Measurements from ENCODE around the gene NR1D2.
A peak's percentile ranks its signal among the peaks of the same experiment; 100 is the strongest.
"Not testable (repeated sequence)": the region's sequence is repeated elsewhere in the genome, so short reads cannot be mapped to it uniquely, and the experiment has no call there.

NR1D2 gene

DNA sequence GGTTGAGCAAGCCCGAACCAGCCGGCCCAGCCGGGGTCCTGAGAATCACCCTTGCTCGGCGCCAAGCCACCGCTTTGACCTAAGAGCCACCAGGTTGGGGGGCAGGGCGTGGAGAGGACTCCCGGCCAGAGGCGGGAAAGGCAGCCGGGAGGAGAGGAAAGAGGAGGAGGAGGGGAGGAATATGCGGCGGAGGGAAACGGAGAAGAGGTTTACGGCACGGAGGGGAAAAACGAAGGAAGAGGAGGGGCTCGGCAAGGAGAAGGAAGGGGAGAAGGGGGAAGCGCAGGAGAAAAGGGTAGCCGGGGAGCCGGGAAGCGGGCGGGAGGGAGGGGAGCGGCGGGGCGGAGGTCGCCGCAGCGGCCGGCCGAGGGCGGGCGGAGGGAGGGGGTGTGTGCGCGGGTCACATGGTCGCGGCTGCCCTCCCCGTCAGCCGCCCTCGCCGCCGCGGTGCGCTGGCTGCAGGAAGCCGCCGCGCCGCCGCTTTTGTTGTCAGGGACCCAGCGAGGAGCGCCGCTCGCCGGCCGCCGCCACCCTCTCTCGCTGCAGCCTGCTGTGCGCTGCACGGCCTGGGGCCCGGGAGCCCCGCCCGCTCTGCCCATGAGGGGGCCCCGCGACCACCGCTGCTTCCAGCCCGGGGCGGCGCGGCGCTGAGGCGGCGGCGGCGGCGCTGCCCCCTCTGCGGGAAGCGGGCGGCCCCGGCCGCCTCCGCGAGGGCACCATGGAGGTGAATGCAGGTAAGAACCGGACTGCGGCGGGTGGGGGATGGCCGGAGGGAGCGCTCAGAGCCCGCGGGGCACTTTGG lies at the start of gene NR1D2:
Gene NR1D2, plus strand, starts transcription at position 426 of the 802 bp plus-strand sequence. Its CDS starts 293 bp downstream, at position 719.
- peak; percentile 45 for DNase-seq

DNA sequence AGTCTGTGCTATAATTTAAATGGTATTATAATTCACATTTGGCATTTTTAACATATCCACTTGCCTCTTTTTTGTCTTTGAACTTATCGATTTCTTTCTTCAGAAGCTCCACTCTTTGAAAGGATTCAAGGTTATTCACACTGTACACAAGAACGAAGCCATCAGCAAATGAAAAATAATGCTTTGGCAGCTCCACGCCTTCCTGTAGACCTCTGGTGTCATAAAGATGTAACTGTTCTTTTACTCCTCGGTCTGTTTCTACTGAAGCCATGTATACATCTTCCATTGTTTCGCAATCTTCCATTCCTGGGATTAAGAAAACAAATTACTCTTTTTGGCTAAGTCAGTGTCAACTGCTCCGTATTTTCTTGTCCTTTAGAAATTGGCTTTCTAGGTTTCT lies 44.3 kb upstream of the NR1D2 start:
- DNase-seq = no peak

- no peak for DNase-seq
These were observed 40.5 kb upstream of the NR1D2 start for GRCh38 chr3:23904545-23904944.

DNA sequence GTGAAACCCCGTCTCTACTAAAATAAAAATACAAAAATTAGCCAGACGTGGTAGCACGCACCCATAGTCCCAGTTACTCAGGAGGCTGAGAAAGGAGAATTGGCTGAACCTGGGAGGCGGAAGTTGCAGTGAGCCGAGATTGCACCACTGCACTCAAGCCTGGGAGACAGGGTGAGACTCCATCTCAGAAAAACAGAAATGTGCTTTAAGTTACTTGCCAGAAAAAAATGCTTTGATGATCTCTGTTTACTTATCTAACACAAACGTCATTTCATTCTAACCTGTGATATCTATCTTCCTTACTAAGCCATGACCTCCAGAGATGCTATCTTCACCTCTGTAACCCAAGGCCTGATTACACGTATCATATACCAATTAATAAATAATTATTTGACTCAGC lies 35.7 kb upstream of the NR1D2 start:
- no peak for DNase-seq

DNA sequence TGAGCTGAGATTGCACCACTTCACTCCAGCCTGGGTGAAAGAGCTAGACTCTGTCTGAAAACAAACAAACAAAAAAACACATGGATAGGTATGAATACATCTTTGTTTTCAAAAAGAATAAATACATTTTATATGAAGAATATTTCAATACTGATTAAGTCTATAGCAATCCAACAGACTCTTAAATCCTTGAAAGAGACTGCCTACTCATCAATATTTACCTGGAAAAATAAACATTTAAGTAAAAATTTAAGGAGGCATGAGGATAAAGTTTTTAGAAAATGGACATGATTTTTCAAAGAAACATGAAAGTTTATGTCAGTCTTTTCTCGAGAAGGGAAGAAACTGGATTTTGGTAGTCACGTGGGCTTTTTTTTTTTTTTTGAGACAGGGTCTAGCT lies 33.7 kb upstream of the NR1D2 start:
- no peak for DNase-seq

DNA sequence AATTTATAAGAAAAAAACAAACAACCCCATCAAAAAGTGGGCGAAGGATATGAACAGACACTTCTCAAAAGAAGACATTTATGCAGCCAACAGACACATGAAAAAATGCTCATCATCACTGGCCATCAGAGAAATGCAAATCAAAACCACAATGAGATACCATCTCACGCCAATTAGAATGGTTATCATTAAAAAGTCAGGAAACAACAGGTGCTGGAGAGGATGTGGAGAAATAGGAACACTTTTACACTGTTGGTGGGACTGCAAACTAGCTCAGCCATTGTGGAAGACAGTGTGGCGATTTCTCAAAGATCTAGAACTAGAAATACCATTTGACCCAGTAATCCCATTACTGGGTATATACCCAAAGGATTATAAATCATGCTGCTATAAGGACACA lies 32.8 kb upstream of the NR1D2 start:
- not testable (repeated sequence) for DNase-seq

- no peak for DNase-seq
These were observed 31.9 kb upstream of the NR1D2 start for GRCh38 chr3:23913182-23913581.

DNA sequence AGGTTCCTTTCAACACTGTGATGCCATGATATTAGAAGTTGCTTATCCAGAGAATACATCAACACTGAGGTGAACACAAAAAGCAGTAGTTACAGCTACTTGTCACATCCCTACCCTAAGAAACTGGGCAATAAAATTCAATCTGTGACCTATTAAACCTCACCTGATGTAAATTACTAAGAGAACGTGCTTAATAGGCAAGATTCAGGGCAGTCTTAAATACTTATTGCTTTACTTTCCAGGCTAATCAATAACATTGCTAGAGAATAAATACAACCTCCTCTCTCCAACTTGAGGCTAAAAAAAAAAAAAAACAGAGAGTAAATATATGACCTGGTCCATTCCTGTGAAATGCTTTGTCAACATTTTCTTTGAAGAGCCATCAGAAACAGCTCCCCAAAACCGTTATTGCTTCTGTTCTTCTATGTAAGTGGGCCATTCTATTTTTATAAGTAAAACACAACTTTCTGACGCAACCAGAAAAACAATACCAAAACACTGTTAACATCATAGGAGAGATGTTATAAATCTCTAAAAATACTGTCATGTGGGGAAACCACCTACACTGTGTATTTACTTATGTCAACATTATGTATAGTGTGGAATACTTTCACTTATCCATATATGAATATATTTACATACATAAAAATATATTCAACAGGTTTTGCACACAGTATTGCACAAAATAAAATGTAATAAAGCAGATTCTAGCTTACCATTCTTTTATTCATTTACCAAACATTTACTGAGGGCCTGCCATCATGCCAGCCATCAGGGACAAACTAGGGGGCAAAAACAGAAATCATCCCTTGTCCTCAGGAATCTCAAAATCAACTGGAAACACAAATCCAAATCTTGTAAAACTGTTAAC lies 31.0 kb upstream of the NR1D2 start:
- no peak for DNase-seq

DNA sequence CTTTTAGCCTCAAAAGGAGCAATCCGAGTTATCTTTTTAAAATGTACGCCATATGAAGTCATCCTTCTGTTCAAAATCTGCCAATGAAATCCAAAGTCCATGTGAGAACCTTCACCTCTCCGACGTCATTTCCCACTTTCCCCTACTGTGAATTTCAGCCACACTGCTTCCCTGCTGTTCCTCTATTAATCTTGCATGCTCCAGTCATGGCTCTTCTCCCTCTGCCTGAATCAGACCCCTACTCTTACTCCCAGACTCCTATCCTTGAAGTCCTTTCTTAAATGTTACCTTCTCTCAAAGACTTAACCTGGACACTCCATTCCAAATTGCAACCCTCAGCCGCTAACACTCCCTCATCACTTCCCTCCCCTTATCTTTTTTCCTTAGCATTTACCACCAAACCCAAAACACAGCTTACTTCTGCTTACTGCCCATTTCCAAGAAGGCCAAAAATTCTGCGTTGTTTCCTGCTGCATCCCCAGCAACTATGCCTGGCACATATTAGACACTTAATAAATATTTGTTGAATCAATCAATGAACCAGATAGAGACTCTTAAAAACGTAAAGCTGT lies 29.5 kb upstream of the NR1D2 start:
- DNase-seq = no peak

DNA sequence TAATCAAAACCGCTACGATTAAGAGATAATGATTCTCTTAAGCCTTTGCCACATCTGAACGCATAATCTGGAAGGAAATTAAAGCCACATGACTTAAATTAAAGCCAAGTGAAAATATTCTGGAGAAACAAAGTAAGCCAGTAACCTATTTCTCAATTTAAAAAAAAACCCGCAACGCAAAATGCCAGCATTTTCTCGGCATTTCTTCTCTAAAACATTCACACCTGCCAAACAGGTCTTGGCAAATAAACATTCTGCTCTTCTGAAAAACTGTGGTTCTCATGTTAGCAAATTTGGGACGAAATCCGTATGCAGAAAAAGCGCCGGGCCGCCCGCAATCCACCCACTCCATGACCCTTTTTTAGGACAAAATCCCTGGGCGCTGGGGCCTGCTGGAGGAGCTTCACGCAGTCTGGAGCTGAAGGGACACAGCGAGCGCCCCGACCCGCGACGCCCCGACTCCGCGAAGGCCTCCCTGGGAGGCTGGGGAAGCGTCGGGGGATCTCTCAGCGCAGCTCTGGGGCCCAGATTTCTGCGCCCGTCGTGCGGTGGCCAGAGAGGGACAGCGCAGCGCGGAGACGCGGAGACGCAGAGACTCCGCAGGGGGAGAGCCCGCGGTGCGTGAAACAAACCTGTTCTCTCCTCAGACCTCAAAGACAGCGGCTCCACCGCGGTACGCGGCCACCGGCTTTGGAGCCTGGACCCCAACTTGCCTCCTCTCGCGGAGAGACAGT lies 28.8 kb upstream of the NR1D2 start:
- DNase-seq = no peak

DNA sequence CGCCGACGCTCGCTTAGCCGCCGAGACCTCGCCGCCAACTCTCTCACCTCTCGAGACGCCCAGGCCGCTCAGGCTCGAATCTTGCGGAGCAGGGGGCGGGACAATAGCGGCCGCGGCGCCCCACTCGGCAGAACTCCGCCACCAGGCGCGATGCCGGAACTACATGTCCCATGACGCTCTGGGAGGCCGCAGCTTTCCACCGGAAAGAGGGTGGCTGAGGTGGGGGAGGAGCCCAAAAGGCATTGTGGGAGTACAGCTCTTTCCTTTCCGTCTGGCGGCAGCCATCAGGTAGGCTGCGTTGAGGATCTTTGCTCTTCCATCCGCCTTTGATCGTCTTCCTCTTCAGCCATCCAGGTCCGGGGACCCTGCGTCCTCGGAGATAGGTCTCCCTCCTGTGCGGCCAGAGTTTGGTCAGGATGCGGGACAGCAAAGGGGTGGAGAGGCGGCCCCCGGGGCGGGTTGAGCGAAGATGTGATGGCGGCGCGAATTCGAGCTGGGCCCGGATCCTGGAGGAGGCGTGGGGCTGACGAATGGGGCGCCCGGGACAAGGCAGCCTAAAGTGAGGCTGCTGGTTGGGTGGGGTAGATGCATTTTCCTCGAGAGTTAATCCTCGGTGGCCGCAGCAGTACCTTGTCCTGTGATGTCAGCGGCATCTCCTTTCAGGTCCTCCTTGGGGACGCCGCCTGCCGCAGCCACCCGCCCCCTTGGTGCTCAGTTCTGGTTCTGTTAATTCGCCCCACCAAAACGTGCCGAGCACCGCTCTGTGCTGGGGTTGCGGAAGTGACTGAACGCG lies 28.0 kb upstream of the NR1D2 start, which contains the start of the genes NKIRAS1 and RPL15:
Gene NKIRAS1, minus strand, starts transcription at position 105 of the 793 bp plus-strand sequence. CDS start 6,086 bp downstream, outside the sequence.
Gene RPL15, plus strand, starts transcription at position 247 of the 793 bp plus-strand sequence. CDS start 728 bp downstream, outside the sequence.
- peak; percentile 86 for DNase-seq

DNA sequence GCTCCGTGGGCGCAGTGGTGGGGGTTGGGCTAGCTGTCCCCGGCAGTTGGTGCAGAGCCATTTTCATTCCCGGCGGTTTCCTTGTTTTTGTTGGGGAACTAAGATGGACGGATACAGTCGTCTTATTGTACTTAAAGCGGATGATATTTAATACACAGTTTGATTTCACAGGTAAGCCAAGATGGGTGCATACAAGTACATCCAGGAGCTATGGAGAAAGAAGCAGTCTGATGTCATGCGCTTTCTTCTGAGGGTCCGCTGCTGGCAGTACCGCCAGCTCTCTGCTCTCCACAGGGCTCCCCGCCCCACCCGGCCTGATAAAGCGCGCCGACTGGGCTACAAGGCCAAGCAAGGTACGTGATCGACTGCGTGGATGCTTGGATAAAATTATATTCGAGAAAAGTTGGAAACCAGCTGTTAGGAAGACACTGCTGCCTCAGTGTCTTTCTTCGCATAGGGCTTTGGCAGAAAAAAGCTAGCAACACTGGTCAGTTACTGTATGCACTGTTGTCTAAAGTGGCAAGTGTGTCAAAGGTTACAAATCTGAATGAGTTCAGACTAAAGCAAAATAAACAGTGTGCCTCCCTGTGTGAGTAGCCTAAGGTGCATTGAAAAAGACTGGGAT lies 27.3 kb upstream of the NR1D2 start:
- DNase-seq = not testable (repeated sequence)

GRCh38 chr3:23918331-23918730 lies 26.8 kb upstream of the NR1D2 start:
- DNase-seq = not testable (repeated sequence)

- no peak for DNase-seq
These were observed 25.5 kb upstream of the NR1D2 start for GRCh38 chr3:23919628-23920027.

DNA sequence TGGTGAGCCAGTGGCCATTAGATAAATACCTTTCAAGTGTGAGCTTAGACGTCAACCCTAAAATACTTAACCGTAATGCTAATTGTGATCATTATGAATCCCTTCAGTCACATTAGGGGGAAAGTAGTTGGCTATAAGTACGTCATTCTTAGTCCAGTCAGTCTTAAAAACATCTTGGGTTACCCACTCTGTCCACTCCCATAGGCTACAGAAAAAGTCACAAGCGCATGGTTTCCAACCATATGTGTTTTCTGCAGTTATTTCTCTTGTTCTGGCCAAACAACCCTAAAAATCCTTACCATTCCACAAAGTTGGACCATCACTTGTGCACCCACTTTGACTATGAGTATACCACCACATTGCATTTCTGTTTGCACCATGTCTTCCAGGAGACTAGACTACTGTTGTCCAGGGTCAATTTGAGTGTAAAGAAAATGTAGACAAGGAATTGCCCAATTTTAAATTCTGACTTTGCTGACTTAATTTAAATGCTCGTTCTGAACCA lies 24.9 kb upstream of the NR1D2 start:
- DNase-seq = no peak

GRCh38 chr3:23921052-23921511 lies 24.0 kb upstream of the NR1D2 start:
- DNase-seq = no peak

DNA sequence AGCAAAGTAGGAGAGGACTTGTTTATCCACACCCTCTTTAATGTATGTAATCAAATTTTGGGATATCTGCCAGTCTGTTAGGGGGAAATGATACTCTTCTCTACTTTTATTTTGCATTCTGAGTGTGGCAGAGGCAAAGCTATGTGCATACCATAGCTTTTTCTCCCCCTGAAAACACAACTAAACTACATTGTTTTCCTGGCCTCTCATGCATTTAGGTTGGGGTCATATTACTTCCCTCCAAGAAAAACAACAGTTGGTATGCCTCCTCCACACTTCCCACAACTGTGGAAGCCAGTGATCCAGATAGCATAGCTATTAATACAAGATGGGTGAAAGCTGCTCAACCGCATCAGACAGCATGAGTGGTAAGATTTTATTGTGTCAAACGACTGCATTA lies 21.3 kb upstream of the NR1D2 start:
- no peak for DNase-seq

DNA sequence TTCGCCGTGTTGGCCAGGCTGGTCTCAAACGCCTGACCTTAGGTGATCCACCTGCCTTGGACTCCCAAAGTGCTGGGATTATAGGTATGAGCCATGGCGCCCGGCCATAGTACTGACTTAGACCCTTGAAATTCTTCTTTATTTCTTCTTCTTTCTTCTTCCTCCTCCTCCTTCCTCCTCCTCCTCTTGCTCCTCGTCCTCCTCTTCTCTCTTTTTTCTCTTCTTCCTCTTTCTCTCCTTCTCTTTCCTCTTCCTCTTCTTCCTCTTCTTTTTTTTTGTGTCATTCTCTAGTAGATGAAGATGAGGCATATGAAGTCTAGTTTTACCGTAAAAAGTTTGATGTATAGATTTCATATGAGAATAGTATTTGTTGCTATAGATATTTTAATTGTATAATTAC lies 18.8 kb upstream of the NR1D2 start:
- DNase-seq = no peak

- DNase-seq = no peak
These were observed 18.4 kb upstream of the NR1D2 start for GRCh38 chr3:23926736-23927135.

- DNase-seq = no peak
These were observed 16.6 kb upstream of the NR1D2 start for GRCh38 chr3:23928524-23928923.

GRCh38 chr3:23931597-23931996 lies 13.5 kb upstream of the NR1D2 start:
- no peak for DNase-seq
